Testis (tissue), 2 donors: ENCODE results near the gene TACC3.

Source experiments
- CTCF ChIP-seq, 3 experiments: fragments of 450-650 bp in 2 of 3; fragments of 200-600 bp in 1 of 3; sonication (generic) in 1 of 3; IDR thresholded peaks; one replicate each; pipeline ENCODE4 v1.5.1; 2016 to 2019; ENCODE audit warnings: antibody characterized with exemption in 3 of 3, mild to moderate bottlenecking in 2 of 3, moderate library complexity in 1 of 3
- POLR2A ChIP-seq: fragments of 450-650 bp; IDR thresholded peaks from one replicate; pipeline ENCODE4 v1.6.1; 2017; ENCODE audit warnings: antibody characterized with exemption, mild to moderate bottlenecking, moderate library complexity

DNA sequence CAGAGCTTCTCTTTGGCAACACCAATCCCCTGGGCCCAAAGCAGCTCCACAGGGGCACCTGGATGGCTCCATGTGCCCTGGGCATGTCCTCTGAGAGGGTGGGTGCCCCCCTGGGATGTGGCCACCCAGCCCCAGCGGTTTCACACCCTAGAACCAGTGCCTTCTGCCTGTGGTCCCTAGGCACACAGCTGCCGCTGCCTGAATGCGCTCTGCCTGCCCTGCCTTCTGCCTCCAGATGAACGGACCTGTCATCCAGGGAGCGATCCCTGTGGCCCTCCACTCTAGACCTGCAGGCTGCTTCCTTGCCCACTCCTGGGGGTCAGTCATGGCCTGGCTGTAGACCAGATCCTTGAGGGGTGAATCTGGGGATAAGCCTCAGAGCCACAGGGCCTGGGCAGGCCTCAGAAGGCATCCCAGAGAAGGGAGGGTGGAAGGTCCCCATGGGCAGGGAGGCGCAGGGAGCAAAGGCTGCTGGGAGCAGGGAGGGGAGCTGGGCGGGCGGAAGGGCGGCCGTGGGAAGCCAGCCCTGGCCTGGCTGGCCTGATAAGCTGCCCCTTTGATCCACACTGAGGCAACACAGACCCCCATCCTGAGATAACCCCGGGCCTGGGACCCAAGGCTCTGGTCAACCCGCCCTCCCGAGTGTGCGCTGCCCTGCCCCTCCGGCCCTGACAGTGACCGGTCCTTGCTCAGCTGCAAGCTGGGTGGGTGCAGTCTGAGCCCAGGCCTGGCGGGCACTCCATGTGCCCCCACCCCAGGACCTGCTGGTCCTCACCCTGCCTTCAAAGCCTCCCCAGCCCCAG lies 63.7 kb downstream of the TACC3 start:
- TF ChIP-seq POLR2A (no peak), CTCF (IDR thresholded peaks at IDR 0.05) (no peak)
